Measurements from ENCODE around the gene PSAP.

Gene PSAP

GRCh38 chr10:71825217-71825616 lies 25.8 kb downstream of the PSAP start:
- no peak for DNase-seq (ENCODE audit: low read depth)

GRCh38 chr10:71824333-71824732 lies 26.7 kb downstream of the PSAP start:
- DNase-seq (ENCODE audit: low read depth): no peak

GRCh38 chr10:71823356-71823755 lies 27.7 kb downstream of the PSAP start:
- no peak for DNase-seq (ENCODE audit: low read depth)

- no peak for DNase-seq (ENCODE audit: low read depth)
Observed at GRCh38 chr10:71821909-71822763, 28.9 kb downstream of the PSAP start.

DNA sequence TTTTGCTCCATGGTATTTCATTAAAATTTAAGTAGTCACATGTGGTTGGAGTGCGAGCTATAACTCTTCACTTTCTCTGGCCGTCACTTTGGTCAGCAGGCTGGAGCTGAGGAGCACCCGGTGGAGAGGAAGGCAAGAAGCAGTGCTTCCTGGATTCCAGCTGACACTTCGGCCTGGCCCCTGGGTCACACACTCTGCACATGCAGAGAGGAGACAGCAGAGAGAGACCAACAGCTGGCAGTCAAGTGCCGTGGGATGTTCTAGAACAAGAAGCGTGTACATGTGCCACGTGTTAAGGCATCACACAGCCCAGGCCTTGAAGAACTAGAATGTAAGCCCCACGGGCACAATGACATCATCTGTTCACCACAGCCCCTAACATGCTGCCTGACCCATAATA lies 30.1 kb downstream of the PSAP start:
- no peak for DNase-seq (ENCODE audit: low read depth)

GRCh38 chr10:71819985-71820384 lies 31.1 kb downstream of the PSAP start:
- DNase-seq (ENCODE audit: low read depth): no peak

- DNase-seq (ENCODE audit: low read depth): no peak
Observed at GRCh38 chr10:71819441-71819861, 31.6 kb downstream of the PSAP start.

- DNase-seq (ENCODE audit: low read depth): no peak
Observed at GRCh38 chr10:71818674-71819260, 32.3 kb downstream of the PSAP start.

DNA sequence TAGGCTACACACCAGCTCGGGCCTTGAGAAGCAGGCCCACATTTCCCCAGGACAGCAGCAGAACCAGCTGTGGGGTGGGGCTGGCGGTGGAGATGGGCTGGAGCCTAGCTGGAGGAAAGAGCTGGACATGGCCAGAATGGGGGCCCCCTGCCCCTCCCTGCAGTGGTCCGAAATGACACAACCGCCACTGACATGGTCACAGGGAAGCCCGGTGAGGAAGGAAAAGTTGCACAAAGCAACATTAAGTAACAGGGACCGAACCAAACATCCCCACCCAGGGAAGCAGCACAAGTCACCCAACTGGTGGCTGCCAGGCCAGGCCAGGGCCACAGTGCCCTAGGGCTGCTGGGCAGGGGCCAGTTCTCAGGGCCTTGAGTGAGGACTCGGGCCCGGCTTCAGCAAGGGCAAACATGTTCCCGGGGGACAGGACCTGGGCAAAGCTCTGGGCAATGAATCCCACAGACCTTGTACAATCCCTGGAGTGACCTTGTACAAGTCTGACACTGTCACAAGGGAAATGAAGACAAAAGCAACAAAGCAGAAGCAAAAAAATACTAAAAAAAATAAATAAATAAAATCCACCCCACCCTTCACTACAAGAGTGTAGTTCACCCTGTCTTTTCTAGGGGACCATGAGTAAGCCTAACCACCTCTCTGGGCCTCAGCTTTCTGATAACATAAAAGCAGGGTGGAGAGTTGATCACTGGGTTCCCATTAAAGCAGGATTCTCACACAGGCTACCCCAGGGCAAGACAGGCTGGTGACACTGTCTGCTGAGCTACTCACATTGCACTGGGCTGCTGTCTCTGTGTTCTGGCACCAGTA lies 33.0 kb downstream of the PSAP start:
- DNase-seq (ENCODE audit: low read depth): no peak

GRCh38 chr10:71816936-71817618 lies 34.0 kb downstream of the PSAP start:
- no peak for DNase-seq (ENCODE audit: low read depth)

- no peak for DNase-seq (ENCODE audit: low read depth)
Observed at GRCh38 chr10:71816421-71816851, 34.6 kb downstream of the PSAP start.

DNA sequence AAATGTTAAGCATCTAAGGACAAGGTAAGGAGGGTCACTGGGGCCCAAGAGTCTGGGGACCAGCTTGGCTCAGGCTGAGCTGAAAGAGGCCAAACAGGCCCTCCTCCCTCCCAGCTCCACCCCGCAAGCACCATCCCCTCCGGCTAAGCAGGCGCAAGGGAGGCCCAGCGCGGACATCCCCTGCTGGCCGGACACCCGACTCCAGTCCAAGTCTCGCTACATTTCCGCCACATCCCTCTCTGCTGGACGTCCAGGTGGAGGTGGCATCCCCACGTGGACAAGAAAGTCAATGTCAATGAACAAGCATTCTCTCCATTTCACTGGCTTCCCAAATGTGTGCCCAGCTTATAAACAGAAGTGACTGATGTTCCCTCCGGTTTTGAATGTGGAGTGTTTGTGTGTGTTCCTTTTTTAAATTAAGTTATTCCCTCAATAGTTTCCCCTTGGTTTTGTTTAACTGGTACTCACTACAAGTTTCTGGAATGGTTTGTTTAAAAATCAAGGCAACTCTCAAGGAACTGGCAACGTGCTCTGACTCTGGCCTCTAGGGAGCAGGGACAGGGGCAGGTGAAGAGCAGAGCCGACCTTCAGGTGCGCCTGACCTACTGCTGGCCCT lies 35.4 kb downstream of the PSAP start:
- no peak for DNase-seq (ENCODE audit: low read depth)

DNA sequence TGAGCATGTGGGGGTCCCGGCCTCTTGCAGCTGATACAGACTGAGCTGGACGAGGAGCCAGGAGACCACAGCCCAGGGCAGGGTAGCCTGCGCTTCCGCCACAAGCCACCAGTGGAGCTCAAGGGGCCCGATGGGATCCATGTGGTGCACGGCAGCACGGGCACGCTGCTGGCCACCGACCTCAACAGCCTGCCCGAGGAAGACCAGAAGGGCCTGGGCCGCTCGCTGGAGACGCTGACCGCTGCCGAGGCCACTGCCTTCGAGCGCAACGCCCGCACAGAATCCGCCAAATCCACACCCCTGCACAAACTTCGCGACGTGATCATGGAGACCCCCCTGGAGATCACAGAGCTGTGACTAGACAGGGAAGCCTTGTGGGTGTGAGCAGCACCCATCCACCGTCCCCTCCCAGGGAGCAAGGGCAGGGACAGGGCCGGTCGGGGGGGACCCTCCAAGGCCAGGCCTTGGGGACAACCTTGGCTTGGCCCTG lies 36.1 kb downstream of the PSAP start:
- no peak for DNase-seq (ENCODE audit: low read depth)

- DNase-seq (ENCODE audit: low read depth): no peak
Observed at GRCh38 chr10:71812913-71813590, 38.0 kb downstream of the PSAP start.

- peak; percentile 77 for DNase-seq (ENCODE audit: low read depth)
Observed at GRCh38 chr10:71812016-71812912, 38.8 kb downstream of the PSAP start.

DNA sequence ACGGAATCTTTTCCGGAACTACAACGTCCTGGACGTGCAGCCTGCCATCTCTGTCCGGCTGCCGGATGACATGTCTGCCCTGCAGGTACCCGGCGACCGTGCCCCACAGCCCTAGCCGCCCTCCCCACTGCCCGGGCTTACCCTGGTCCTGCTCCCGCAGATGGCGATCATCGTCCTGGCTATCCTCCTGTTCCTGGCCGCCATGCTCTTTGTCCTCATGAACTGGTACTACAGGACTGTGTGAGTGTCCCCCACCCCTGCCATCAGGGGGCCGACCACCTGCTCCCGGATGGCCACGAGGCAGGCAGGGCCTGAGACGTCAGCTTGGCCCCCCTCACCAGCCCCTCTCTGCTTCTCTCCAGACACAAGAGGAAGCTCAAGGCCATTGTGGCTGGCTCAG lies 39.7 kb downstream of the PSAP start:
- DNase-seq (ENCODE audit: low read depth): no peak

- DNase-seq (ENCODE audit: low read depth): no peak
Observed at GRCh38 chr10:71810048-71810750, 40.9 kb downstream of the PSAP start.

DNA sequence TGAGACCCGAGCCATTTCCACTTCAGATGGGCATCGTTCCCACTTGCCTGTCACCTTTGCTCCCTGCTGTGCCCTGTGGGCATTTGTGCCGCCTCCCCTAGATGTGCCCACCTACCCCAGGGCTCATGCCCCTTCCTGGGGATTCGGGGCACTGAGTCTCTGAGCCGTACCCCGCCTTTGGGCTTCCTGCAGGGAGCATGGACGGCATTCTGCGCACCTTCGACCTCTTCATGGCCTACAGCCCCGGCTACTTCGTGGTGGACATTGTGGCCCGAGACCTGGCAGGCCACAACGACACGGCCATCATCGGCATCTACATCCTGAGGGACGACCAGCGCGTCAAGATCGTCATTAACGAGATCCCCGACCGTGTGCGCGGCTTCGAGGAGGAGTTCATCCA lies 41.4 kb downstream of the PSAP start:
- DNase-seq (ENCODE audit: low read depth): no peak

Data from activated T-cell treated with anti-CD3 and anti-CD28 coated beads for 48 hours (primary cell).